ENCODE data around the gene ARHGEF19. TPM values are rescaled to one million over a fixed set of nuclear protein-coding genes. Genes with fewer than 3 reads are reported as not detected.
"Not testable (repeated sequence)": the region's sequence is repeated elsewhere in the genome, so short reads cannot be mapped to it uniquely, and the experiment has no call there.

ARHGEF19 gene
- total RNA-seq, 3 donors from 2014 or later (not counting 1 experiment from before 2014, with no cell fraction given) = 14.6 to 18.9 (median 15.8) TPM

- intact Hi-C loops (cut with micrococcal nuclease) = no loop called here
- Histone ChIP-seq H3K4me1 (ENCODE audit: control insufficient read depth, insufficient read depth, low read length) (peaks cover 9% of the 10 kb centered on the region), H3K27ac (ENCODE audit: low read length) (no peak overlapping the region), H3K36me3 (ENCODE audit: control insufficient read depth, insufficient read depth, low read length) (peaks cover 20% of the 10 kb centered on the region), H3K9me3 (ENCODE audit: control insufficient read depth, insufficient read depth, low read length) (no peaks in the 10 kb centered on the region), H3K4me3 (ENCODE audit: low read length) (no peak overlapping the region), H3K27me3 (ENCODE audit: control insufficient read depth, insufficient read depth, low read length) (no peaks in the 10 kb centered on the region)
- H3K4me3 Mint-ChIP-seq = no peak overlapping the region
- H3K27ac Mint-ChIP-seq = peak overlapping the region in 1 of 2 donors; percentile 26
- 87% methylated on average over 5 of the region's 5 CpGs for WGBS (ENCODE audit: insufficient coverage)
- no peaks in the 10 kb centered on the region for H3K27me3 Mint-ChIP-seq (ENCODE audit: low read depth in 2 of 2)
- no peaks in the 10 kb centered on the region for H3K9me3 Mint-ChIP-seq
- DNase-seq (no peak), ATAC-seq (no peak)
- TF ChIP-seq CTCF (IDR thresholded peaks at IDR 0.05) = no peak
- peaks cover 11 to 21% of the 10 kb centered on the region in 2 donors for H3K4me1 Mint-ChIP-seq
- no peaks in the 10 kb centered on the region for H3K36me3 Mint-ChIP-seq
Measured at GRCh38 chr1:16246961-16247360, 34.5 kb upstream of the ARHGEF19 start.

GRCh38 chr1:16246239-16246638, 33.8 kb upstream of the ARHGEF19 start:
- ATAC-seq; H3K9me3 ChIP-seq (ENCODE audit: control insufficient read depth, insufficient read depth, low read length); DNase-seq; H3K4me1 ChIP-seq (ENCODE audit: control insufficient read depth, insufficient read depth, low read length); H3K27ac Mint-ChIP-seq; intact Hi-C loops (cut with micrococcal nuclease); H3K27ac ChIP-seq (ENCODE audit: low read length); H3K27me3 ChIP-seq (ENCODE audit: control insufficient read depth, insufficient read depth, low read length); H3K36me3 Mint-ChIP-seq; H3K9me3 Mint-ChIP-seq; H3K4me3 Mint-ChIP-seq; H3K27me3 Mint-ChIP-seq (ENCODE audit: low read depth in 2 of 2); H3K4me3 ChIP-seq (ENCODE audit: low read length): not testable (repeated sequence)
- peaks cover 12% of the 10 kb centered on the region for H3K36me3 ChIP-seq (ENCODE audit: control insufficient read depth, insufficient read depth, low read length)
- WGBS (ENCODE audit: insufficient coverage) = 100% methylated on average over 1 of the region's 1 CpG
- peaks cover 11 to 21% of the 10 kb centered on the region in 2 donors for H3K4me1 Mint-ChIP-seq

- no peak for TF ChIP-seq CTCF (IDR thresholded peaks at IDR 0.05)
- Mint-ChIP-seq H3K9me3 (no peaks in the 10 kb centered on the region), H3K27me3 (ENCODE audit: low read depth in 2 of 2) (no peaks in the 10 kb centered on the region), H3K27ac (no peak overlapping the region), H3K36me3 (no peaks in the 10 kb centered on the region), H3K4me1 (peaks cover 11 to 21% of the 10 kb centered on the region in 2 donors), H3K4me3 (no peak overlapping the region)
- H3K4me3 ChIP-seq (ENCODE audit: low read length) = no peak overlapping the region
- no peak for DNase-seq
- H3K27me3 ChIP-seq (ENCODE audit: control insufficient read depth, insufficient read depth, low read length) = no peaks in the 10 kb centered on the region
- H3K9me3 ChIP-seq (ENCODE audit: control insufficient read depth, insufficient read depth, low read length) = no peaks in the 10 kb centered on the region
- intact Hi-C loops (cut with micrococcal nuclease) = loop anchor here (2.0 kb wide), 1 partner anchor 237 kb away; no protein-coding TSS in a partner anchor
- H3K36me3 ChIP-seq (ENCODE audit: control insufficient read depth, insufficient read depth, low read length) = peaks cover 6% of the 10 kb centered on the region
- H3K4me1 ChIP-seq (ENCODE audit: control insufficient read depth, insufficient read depth, low read length) = peaks cover 9% of the 10 kb centered on the region
- ATAC-seq = no peak
- H3K27ac ChIP-seq (ENCODE audit: low read length) = no peak overlapping the region
- 97% methylated on average over 6 of the region's 9 CpGs for WGBS (ENCODE audit: insufficient coverage)
Measured at GRCh38 chr1:16245476-16246196, 33.2 kb upstream of the ARHGEF19 start.

- Mint-ChIP-seq H3K27ac (no peak overlapping the region), H3K4me3 (no peak overlapping the region), H3K36me3 (no peaks in the 10 kb centered on the region), H3K4me1 (peaks cover 10 to 19% of the 10 kb centered on the region in 2 donors), H3K27me3 (ENCODE audit: low read depth in 2 of 2) (no peaks in the 10 kb centered on the region), H3K9me3 (no peaks in the 10 kb centered on the region)
- intact Hi-C loops (cut with micrococcal nuclease) = loop anchor here (1.0 to 2.0 kb wide), 3 partner anchors 57 to 236 kb away; no protein-coding TSS in a partner anchor
- no peak for TF ChIP-seq CTCF (IDR thresholded peaks at IDR 0.05)
- no peak for DNase-seq
- 91% methylated on average over 7 of the region's 8 CpGs for WGBS (ENCODE audit: insufficient coverage)
- H3K4me1 ChIP-seq (ENCODE audit: control insufficient read depth, insufficient read depth, low read length) = peaks cover 9% of the 10 kb centered on the region
- H3K27me3 ChIP-seq (ENCODE audit: control insufficient read depth, insufficient read depth, low read length) = no peaks in the 10 kb centered on the region
- H3K36me3 ChIP-seq (ENCODE audit: control insufficient read depth, insufficient read depth, low read length) = peaks cover 5% of the 10 kb centered on the region
- ATAC-seq = no peak
- no peaks in the 10 kb centered on the region for H3K9me3 ChIP-seq (ENCODE audit: control insufficient read depth, insufficient read depth, low read length)
- no peak overlapping the region for H3K27ac ChIP-seq (ENCODE audit: low read length)
- H3K4me3 ChIP-seq (ENCODE audit: low read length) = no peak overlapping the region
Measured at GRCh38 chr1:16244650-16245285, 32.3 kb upstream of the ARHGEF19 start.

Data from natural killer cell (primary cell).